Stomach (tissue), 9 donors: ENCODE results near the gene KCNK16. TPM values are rescaled to one million over a fixed set of nuclear protein-coding genes. Genes with fewer than 3 reads are reported as not detected.
A peak's percentile ranks its signal among the peaks of the same experiment; 100 is the strongest.

ENCODE experiments used
- DNase-seq, 2 donors: peaks; one replicate each; pipeline versions ENCODE4 v3.0.0 to v3.0.0-alpha.2; 2013 to 2019
- H3K27ac ChIP-seq, 5 donors: fragments of 200-600 bp in 4 of 5; sonication (generic) in 4 of 5; one replicate each; pipeline ENCODE4 v1.5.1; 2013 to 2019; ENCODE audit warnings: mild to moderate bottlenecking in 1 of 5, moderate library complexity in 1 of 5
- H3K27me3 ChIP-seq, 3 donors: fragments of 200-600 bp; sonication (generic); one replicate each; pipeline ENCODE4 v1.5.1; 2017 to 2019; ENCODE audit warnings: mixed run types in 1 of 3
- H3K36me3 ChIP-seq, 4 donors: fragments of 200-600 bp; sonication (generic); 1 replicate in 3 of 4; 2 replicates in 1 of 4; pipeline ENCODE4 v1.5.1; 2016 to 2019
- H3K4me1 ChIP-seq, 4 donors: fragments of 200-600 bp; sonication (generic); one replicate each; pipeline ENCODE4 v1.5.1; 2016 to 2019
- H3K4me3 ChIP-seq, 4 donors: fragments of 200-600 bp; sonication (generic) in 3 of 4; one replicate each; pipeline ENCODE4 v1.5.1; 2016 to 2019; ENCODE audit warnings: mild to moderate bottlenecking in 1 of 4
- H3K9me3 ChIP-seq, 4 donors: fragments of 200-600 bp; sonication (generic); one replicate each; pipeline ENCODE4 v1.5.1; 2016 to 2019
- EP300 ChIP-seq: sonication (generic); formaldehyde crosslinking; IDR thresholded peaks from one replicate; pipeline ENCODE4 v1.6.1; 2017; ENCODE audit warnings: antibody characterized with exemption
- POLR2A ChIP-seq, 4 donors: fragments of 450-650 bp; IDR thresholded peaks; one replicate each; pipeline ENCODE4 v1.6.1; 2016; ENCODE audit warnings: antibody characterized with exemption in 4 of 4, control low read depth in 2 of 4, mild to moderate bottlenecking in 1 of 4, moderate library complexity in 1 of 4
- POLR2AphosphoS5 ChIP-seq, 3 donors: sonication (generic); formaldehyde crosslinking; IDR thresholded peaks; one replicate each; pipeline ENCODE4 v1.6.1; 2016; ENCODE audit warnings: antibody characterized with exemption in 3 of 3
- WGBS, 5 donors: extraction: QIAGEN DNeasy Blood & Tissue Kit in 3 of 5; methylation state at CpG; one replicate each; pipeline versions ENCODE4 v1.1.5 to v1.1.7; 2013 to 2018; 5-methylcytosine and 5-hydroxymethylcytosine counted together
- intact Hi-C: fragments of 100-400 bp; cut with DNase I; formaldehyde crosslinking; loops from one replicate; pipeline ENCODE4 v1.15.1; 2023; ENCODE audit warnings: low total_unique reads
- polyA plus RNA-seq, 3 donors: library from polyadenylated mRNA; stranded (reverse); fragments of 200-250 nt; gene quantifications; one replicate each; pipeline ENCODE4 v1.2.3, GENCODE V29; 2013
- total RNA-seq, 5 donors: library from RNA; depleted of rRNA; stranded (reverse); fragments of >200 nt; gene quantifications; one replicate each; pipeline versions ENCODE4 v1.1.0 to v1.2.3, GENCODE V29; 2014 to 2016
- TF ChIP-seq, protein P1 (sequence below), 7 experiments: fragments of 450-650 bp in 4 of 7; fragments of 200-600 bp in 3 of 7; sonication (generic) in 3 of 7; IDR thresholded peaks; one replicate each; pipeline ENCODE4 v1.5.1; 2016 to 2019; ENCODE audit warnings: antibody characterized with exemption in 7 of 7, control low read depth in 2 of 7, mild to moderate bottlenecking in 1 of 7
- donor health status: healthy with polysubstance abuse.
- donor health status: Bipolar disorder and iron deficiency.
- donor health status: healthy.

KCNK16 gene
- total and polyA plus RNA-seq, 8 donors = 0.37 to 0.73 TPM; not detected in 6

DNA sequence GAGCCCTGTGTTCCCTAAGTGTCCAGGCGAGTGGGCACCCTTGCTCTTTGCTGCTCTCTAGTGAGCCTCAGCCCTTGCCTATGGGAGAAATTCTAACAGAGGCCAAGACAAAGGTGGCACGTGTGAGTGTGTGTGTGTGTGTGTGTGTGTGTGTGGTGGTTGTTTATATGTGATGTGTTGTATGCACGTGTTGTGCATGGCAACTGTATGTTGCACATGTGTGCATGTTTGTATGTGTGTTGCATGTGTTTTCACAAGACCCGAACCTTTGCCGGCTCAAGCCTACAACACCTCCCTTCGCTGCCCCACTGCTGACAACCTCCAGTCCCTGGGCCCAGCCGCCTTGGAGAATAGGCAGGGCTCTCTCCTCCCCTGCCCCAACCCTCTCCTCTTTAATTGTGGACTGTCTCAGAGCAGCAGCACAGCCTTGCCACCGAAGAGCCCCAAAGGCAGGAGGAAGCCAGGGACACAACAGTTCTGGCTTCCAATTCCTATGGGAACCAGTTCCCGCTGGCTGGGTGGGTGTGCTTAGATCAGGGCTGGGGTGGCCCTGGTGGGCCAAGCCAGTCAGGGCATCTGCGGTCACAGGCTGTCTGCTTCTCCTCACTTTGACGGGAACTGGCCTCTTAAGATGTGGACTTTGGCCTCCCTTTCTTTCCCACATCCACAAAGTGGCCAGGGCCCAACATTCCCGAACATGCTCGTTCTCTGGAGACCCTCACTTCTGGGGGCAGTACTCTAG, 2.7 kb downstream of the KCNK16 start:
- DNase-seq = peak in 1 of 2 donors; percentile 47
- WGBS, 5 donors = 57 to 64% (median 58%) methylated on average over 12 to 13 of the region's 13 CpGs
- TF ChIP-seq POLR2AphosphoS5 (IDR thresholded peaks at IDR 0.05) (no peak), EP300 (no peak), POLR2A (IDR thresholded peaks at IDR 0.05) (no peak)
- TF ChIP-seq, protein P1, sequence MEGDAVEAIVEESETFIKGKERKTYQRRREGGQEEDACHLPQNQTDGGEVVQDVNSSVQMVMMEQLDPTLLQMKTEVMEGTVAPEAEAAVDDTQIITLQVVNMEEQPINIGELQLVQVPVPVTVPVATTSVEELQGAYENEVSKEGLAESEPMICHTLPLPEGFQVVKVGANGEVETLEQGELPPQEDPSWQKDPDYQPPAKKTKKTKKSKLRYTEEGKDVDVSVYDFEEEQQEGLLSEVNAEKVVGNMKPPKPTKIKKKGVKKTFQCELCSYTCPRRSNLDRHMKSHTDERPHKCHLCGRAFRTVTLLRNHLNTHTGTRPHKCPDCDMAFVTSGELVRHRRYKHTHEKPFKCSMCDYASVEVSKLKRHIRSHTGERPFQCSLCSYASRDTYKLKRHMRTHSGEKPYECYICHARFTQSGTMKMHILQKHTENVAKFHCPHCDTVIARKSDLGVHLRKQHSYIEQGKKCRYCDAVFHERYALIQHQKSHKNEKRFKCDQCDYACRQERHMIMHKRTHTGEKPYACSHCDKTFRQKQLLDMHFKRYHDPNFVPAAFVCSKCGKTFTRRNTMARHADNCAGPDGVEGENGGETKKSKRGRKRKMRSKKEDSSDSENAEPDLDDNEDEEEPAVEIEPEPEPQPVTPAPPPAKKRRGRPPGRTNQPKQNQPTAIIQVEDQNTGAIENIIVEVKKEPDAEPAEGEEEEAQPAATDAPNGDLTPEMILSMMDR (IDR thresholded peaks at IDR 0.05) = no peak
- Histone ChIP-seq H3K27me3 (peaks cover 0 to 39% (median 5%) of the 10 kb centered on the region in 3 donors), H3K36me3 (no peaks in the 10 kb centered on the region), H3K27ac (no peak overlapping the region), H3K4me3 (no peak overlapping the region), H3K4me1 (peaks cover 0 to 7% (median 0%) of the 10 kb centered on the region in 4 donors), H3K9me3 (no peaks in the 10 kb centered on the region)
- intact Hi-C loops = loop anchor here (10.0 kb wide), 1 partner anchor 345 kb away; no protein-coding TSS in a partner anchor

DNA sequence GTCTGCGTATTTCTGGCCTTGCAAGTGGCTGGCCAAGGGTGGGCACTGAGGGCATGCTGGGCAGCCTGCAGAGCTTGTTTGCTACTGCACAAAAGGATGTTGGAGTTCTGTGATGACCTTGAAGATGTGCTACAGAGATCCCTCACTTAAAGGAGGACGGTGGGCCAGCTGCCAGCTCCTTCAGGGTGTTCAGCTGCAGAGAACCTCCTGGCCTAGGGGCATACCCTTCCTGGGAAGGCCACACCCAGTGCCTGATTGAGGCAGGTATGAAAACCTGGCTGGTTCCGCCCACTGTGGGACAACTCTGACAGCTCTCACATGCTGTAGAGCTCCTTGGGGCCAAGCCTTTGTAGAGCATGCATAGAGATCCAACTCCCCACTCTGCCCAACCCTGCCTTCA, 5.2 kb downstream of the KCNK16 start:
- no peaks in the 10 kb centered on the region for H3K9me3 ChIP-seq

DNA sequence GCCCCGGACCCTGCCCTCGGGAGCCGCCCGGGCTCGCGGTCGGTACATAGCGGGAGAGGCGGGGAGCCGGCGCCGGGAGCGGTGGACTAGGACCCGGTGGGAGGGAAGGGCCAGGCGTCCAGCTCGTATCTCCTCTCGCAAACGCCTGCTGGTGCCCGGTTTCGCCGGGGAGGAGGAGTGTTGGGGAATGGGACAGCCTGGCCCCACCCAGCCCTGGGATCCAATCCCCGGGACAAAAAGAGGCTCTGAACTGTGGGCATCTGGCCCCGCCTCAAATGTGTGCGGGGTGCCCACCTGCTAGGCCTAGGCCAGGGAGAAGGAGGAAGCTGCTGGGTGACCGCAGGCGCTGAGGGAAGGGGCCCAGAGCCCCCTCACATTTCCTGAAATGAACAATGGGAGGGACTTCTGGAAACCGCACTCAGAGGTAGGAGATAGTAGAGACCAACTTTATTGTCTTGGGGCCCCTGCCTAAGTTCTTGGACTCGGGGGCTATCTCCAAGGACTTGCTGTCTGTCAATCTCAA, 8.2 kb downstream of the KCNK16 start, which contains the start of gene KCNK17:
TSS of gene KCNK17 (minus strand) at position 147 of the 523 bp plus-strand sequence. CDS start at position 48, 99 bp downstream.
- 15 to 54% (median 22%) methylated on average over 7 to 28 of the region's 28 CpGs for WGBS, 5 donors
- DNase-seq = no peak
- TF ChIP-seq EP300 = no peak
- no peak for TF ChIP-seq POLR2A (IDR thresholded peaks at IDR 0.05)
- TF ChIP-seq, protein P1 (IDR thresholded peaks at IDR 0.05) = no peak
- no peak for TF ChIP-seq POLR2AphosphoS5 (IDR thresholded peaks at IDR 0.05)

More for the DNA sequence above, 5.2 kb downstream of the KCNK16 start:
- Histone ChIP-seq H3K36me3 (no peaks in the 10 kb centered on the region), H3K4me3 (no peak overlapping the region), H3K4me1 (peaks cover 13 to 32% (median 20%) of the 10 kb centered on the region in 4 donors), H3K27ac (no peak overlapping the region), H3K27me3 (peaks cover 5 to 62% (median 30%) of the 10 kb centered on the region in 3 donors)
- DNase-seq = no peak
- WGBS, 5 donors = 83 to 89% (median 86%) methylated on average over 3 of the region's 3 CpGs
- no peak for TF ChIP-seq EP300
- intact Hi-C loops = loop anchor here (10.0 kb wide), 1 partner anchor 342 kb away; no protein-coding TSS in a partner anchor

DNA sequence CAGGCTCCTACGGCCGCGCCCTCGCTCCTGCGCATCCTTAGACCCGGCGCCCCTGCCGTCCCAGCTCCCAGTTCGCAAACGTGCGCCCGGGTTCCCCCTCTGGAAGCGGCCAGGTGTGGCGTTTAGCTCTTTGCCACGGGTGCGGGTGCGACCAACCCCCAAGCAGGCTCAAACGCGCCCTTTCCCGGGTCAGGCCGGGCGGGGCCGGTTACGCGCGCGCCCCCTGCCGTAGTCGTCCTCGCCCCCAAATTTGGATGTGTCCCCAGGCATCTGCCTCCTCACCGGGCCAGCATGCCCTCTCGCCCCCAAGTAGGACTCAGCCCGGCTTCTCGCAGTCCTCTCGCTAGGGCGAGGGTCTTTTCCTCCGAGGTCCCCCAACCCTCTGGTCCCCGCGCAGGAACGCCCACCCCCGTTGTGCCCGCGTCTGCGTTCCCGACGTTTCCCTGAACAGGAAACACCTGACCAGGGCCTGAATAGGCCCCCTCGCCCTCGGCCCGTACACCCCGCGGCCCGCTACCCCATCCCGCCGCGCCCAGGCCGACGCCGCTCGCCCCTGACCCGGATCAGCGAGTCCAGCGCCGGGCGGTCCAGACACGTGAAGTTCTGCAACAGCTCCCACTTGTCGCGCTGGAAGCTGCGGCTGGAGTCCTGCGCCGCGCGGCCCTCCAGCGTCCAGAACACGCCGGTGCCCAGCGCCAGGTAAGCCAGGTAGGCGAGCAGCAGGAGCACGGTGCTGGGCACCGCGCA, 8.8 kb downstream of the KCNK16 start:
- intact Hi-C loops = loop anchor here (10.0 kb wide), 1 partner anchor 339 kb away; no protein-coding TSS in a partner anchor
- H3K4me3 ChIP-seq = peak overlapping the region; percentile 30 to 49 (median 40)

More for the DNA sequence above, 8.2 kb downstream of the KCNK16 start, which contains the start of gene KCNK17:
- no peaks in the 10 kb centered on the region for H3K36me3 ChIP-seq
- intact Hi-C loops = loop anchor here (10.0 kb wide), 1 partner anchor 340 kb away; no protein-coding TSS in a partner anchor
- no peak within 1 kb of the TSS for H3K27ac ChIP-seq
- no peaks in the 10 kb centered on the region for H3K9me3 ChIP-seq
- H3K4me1 ChIP-seq = peaks cover 13 to 26% (median 20%) of the 10 kb centered on the region in 4 donors
- peak within 1 kb of the TSS; percentile 30 to 49 (median 40) for H3K4me3 ChIP-seq
- peaks cover 5 to 84% (median 32%) of the 10 kb centered on the region in 3 donors for H3K27me3 ChIP-seq

More for the DNA sequence above, 8.8 kb downstream of the KCNK16 start:
- TF ChIP-seq POLR2A (IDR thresholded peaks at IDR 0.05) = no peak
- no peak for TF ChIP-seq EP300
- no peak for TF ChIP-seq POLR2AphosphoS5 (IDR thresholded peaks at IDR 0.05)
- TF ChIP-seq, protein P1 (IDR thresholded peaks at IDR 0.05) = no peak
- peaks cover 5 to 81% (median 32%) of the 10 kb centered on the region in 3 donors for H3K27me3 ChIP-seq
- H3K4me1 ChIP-seq = peaks cover 13 to 26% (median 20%) of the 10 kb centered on the region in 4 donors
- peak in 1 of 2 donors; percentile 53 for DNase-seq
- H3K27ac ChIP-seq = no peak overlapping the region
- WGBS, 5 donors = 1 to 2% (median 1%) methylated on average over 36 to 80 of the region's 80 CpGs
- H3K36me3 ChIP-seq = no peaks in the 10 kb centered on the region
- H3K9me3 ChIP-seq = no peaks in the 10 kb centered on the region
